Hepatocyte (in vitro differentiated cells): ENCODE data around the gene SYT7. TPM values are rescaled to one million over a fixed set of nuclear protein-coding genes. Genes with fewer than 3 reads are reported as not detected.

Experiments
- DNase-seq: peaks from one replicate; pipeline ENCODE4 v3.0.0-alpha.2; 2016; ENCODE audit warnings: low spot score
- H2AFZ ChIP-seq: fragments of 200-600 bp; sonication (generic); 2 replicates; pipeline ENCODE4 v1.6.0; 2016; ENCODE audit warnings: antibody characterized with exemption, mild to moderate bottlenecking
- H3K27ac ChIP-seq: fragments of 200-600 bp; sonication (generic); 2 replicates; pipeline ENCODE4 v1.5.1; 2016; ENCODE audit warnings: mild to moderate bottlenecking
- H3K27me3 ChIP-seq: fragments of 200-600 bp; sonication (generic); 2 replicates; pipeline ENCODE4 v1.6.1; 2016
- H3K36me3 ChIP-seq: fragments of 200-600 bp; sonication (generic); replicated peaks from 2 replicates; pipeline ENCODE4 v1.5.1; 2016; ENCODE audit warnings: low read depth; ENCODE audit not compliant: insufficient read depth
- H3K4me1 ChIP-seq: fragments of 200-600 bp; sonication (generic); 2 replicates; pipeline ENCODE4 v1.5.1; 2016; ENCODE audit warnings: mild to moderate bottlenecking, moderate library complexity; ENCODE audit not compliant: insufficient read depth
- H3K4me2 ChIP-seq: fragments of 200-600 bp; sonication (generic); 2 replicates; pipeline ENCODE4 v1.6.0; 2016
- H3K4me3 ChIP-seq: fragments of 200-600 bp; sonication (generic); 2 replicates; pipeline ENCODE4 v1.5.1; 2016; ENCODE audit warnings: mild to moderate bottlenecking
- H3K79me2 ChIP-seq: fragments of 200-600 bp; sonication (generic); 2 replicates; pipeline ENCODE4 v1.6.0; 2017; ENCODE audit warnings: mild to moderate bottlenecking
- H3K9me2 ChIP-seq: fragments of 200-600 bp; sonication (generic); replicated peaks from 2 replicates; pipeline ENCODE4 v1.6.0; 2017; ENCODE audit warnings: mild to moderate bottlenecking; ENCODE audit not compliant: insufficient read depth
- H3K9me3 ChIP-seq: fragments of 200-600 bp; sonication (generic); 2 replicates; pipeline ENCODE4 v1.5.1; 2016; ENCODE audit warnings: low read depth, mild to moderate bottlenecking
- H4K20me1 ChIP-seq: fragments of 200-600 bp; sonication (generic); 2 replicates; pipeline ENCODE4 v1.6.0; 2016; ENCODE audit warnings: mild to moderate bottlenecking; ENCODE audit not compliant: insufficient read depth, poor library complexity, severe bottlenecking
- EZH2 ChIP-seq: fragments of 200-600 bp; sonication (generic); IDR thresholded peaks from 2 replicates; pipeline ENCODE4 v1.6.1; 2016; ENCODE audit warnings: antibody characterized with exemption, mild to moderate bottlenecking, borderline replicate concordance
- EZH2phosphoT487 ChIP-seq: fragments of 200-600 bp; sonication (generic); IDR thresholded peaks from one replicate; pipeline ENCODE4 v1.6.1; 2018; ENCODE audit warnings: antibody characterized with exemption, mild to moderate bottlenecking, low read depth, moderate library complexity; ENCODE audit not compliant: unreplicated experiment, severe bottlenecking
- WGBS: methylation state at CpG from one replicate; pipeline ENCODE4 v1.1.6; 2016; ENCODE audit warnings: low lambda C conversion rate; ENCODE audit errors: missing lambda C conversion rate; 5-methylcytosine and 5-hydroxymethylcytosine counted together
- polyA plus RNA-seq: library from polyadenylated mRNA; unstranded; fragments of >200 nt; fragmentation: Nextera tagmentation; extraction: Ambion mirVana; gene quantifications from 2 replicates; pipeline ENCODE4 v1.2.1, GENCODE V29; 2016
- total RNA-seq: library from RNA; depleted of rRNA; stranded (reverse); fragments of >200 nt; gene quantifications from 2 replicates; pipeline ENCODE4 v1.2.3, GENCODE V29; 2014
- TF ChIP-seq, protein P1 (sequence below): fragments of 200-600 bp; sonication (generic); IDR thresholded peaks from 2 replicates; pipeline ENCODE4 v1.5.1; 2016; ENCODE audit warnings: antibody characterized with exemption, mild to moderate bottlenecking; ENCODE audit not compliant: poor library complexity

SYT7 gene
- total and polyA plus RNA-seq, 2 experiments from 2014 or later = 11.3 to 15.5 TPM

DNA sequence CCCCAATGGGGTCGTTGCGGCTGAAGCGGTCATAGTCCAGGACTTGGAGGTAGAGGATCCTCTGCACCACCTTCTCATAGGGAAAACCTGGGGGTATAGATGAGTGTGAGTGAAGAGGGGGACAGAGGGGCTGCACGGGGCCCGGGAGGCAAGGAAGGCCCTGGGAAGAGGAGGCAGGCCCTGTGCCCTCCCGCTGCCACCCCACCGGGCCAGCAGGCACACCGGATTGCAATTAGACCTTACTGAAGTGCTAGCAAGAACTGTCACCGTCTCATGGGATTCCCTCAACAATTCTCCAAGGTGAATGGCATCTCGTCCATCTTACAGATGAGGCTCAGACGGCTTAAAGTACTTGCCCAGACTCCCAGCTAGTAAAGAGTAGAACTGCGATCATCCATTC is 56.4 kb downstream of the SYT7 start:
- Histone ChIP-seq H3K4me1 (no peaks in the 10 kb centered on the region), H4K20me1 (no peaks in the 10 kb centered on the region), H3K9me3 (no peaks in the 10 kb centered on the region), H3K27me3 (no peaks in the 10 kb centered on the region), H3K9me2 (no peaks in the 10 kb centered on the region), H3K79me2 (no peaks in the 10 kb centered on the region), H2AFZ (no peak overlapping the region), H3K27ac (no peak overlapping the region), H3K4me3 (no peak overlapping the region), H3K36me3 (no peaks in the 10 kb centered on the region), H3K4me2 (no peak overlapping the region)
- no peak for DNase-seq
- WGBS = 86% methylated on average over 12 of the region's 12 CpGs
- TF ChIP-seq, protein P1, sequence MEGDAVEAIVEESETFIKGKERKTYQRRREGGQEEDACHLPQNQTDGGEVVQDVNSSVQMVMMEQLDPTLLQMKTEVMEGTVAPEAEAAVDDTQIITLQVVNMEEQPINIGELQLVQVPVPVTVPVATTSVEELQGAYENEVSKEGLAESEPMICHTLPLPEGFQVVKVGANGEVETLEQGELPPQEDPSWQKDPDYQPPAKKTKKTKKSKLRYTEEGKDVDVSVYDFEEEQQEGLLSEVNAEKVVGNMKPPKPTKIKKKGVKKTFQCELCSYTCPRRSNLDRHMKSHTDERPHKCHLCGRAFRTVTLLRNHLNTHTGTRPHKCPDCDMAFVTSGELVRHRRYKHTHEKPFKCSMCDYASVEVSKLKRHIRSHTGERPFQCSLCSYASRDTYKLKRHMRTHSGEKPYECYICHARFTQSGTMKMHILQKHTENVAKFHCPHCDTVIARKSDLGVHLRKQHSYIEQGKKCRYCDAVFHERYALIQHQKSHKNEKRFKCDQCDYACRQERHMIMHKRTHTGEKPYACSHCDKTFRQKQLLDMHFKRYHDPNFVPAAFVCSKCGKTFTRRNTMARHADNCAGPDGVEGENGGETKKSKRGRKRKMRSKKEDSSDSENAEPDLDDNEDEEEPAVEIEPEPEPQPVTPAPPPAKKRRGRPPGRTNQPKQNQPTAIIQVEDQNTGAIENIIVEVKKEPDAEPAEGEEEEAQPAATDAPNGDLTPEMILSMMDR = no peak
- TF ChIP-seq EZH2 = no peak
- TF ChIP-seq EZH2phosphoT487 = no peak

DNA sequence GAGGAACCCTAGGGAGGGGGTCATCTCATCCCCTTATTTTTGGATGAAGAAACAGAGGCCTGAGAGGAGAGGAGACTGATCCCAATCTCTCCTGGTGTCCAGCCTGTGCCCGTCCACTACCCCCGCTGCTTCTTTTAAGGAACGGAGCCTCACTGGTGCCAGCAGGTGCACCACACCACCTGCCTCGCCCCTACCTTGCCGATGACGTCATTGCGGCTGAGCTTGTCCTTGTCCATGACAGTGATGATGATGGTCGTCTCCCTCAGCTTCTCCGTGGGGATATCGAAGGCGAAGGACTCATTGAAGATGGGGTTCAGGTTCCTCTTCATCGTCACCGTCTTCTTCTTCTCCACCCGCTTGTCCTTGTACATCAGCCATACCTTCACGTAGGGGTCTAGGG is 58.0 kb downstream of the SYT7 start:
- 91% methylated on average over 15 of the region's 15 CpGs for WGBS

DNA sequence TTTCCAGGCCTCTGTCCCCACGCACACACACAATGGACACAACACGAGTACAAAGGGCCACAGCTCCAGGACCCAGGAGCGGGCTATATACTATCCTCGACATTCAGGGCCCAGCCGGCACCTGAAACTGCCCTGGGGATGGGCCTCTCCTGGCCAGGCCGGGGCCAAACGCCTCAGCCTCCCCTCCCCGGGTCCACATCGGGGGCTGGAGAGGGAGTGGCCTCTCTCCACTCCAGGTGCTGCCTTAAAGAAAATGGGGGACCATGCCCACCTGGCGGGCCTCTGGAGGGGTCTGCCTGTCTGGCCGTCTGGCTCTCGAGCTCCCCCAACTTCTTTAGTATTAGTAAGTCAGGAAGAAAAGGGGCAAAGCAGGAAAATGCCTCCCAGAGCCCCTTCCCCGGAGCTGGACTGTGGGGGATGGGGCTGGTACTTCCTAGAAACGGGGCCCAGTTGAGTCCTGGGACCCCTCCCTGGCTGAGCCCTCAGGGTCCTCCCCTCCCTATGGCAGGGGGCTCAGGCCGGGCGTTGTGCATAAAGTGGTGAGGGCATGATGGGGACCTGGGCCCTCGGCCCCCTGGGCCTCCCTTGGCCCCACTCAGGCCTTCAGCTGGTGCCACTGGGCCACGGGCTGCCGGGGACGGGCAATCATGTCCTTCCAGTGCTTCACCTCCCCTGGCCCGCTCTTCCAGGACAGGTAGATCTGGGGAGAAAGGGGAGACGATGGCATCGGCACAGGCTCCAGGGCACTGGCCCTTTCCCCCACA is 62.7 kb downstream of the SYT7 start:
- no peak for DNase-seq
- Histone ChIP-seq H3K4me3 (no peak overlapping the region), H3K4me1 (peaks cover 2% of the 10 kb centered on the region)

More for the DNA sequence above, 58.0 kb downstream of the SYT7 start:
- H3K4me1 ChIP-seq = no peaks in the 10 kb centered on the region
- no peak for DNase-seq
- no peaks in the 10 kb centered on the region for H3K9me3 ChIP-seq
- TF ChIP-seq EZH2phosphoT487 (no peak), EZH2 (no peak)
- TF ChIP-seq, protein P1 = no peak
- H3K4me2 ChIP-seq = no peak overlapping the region
- no peaks in the 10 kb centered on the region for H3K27me3 ChIP-seq
- no peaks in the 10 kb centered on the region for H4K20me1 ChIP-seq
- H3K79me2 ChIP-seq = no peaks in the 10 kb centered on the region
- H3K27ac ChIP-seq = no peak overlapping the region
- no peaks in the 10 kb centered on the region for H3K9me2 ChIP-seq
- no peak overlapping the region for H3K4me3 ChIP-seq
- H3K36me3 ChIP-seq = no peaks in the 10 kb centered on the region
- H2AFZ ChIP-seq = no peak overlapping the region

More for the DNA sequence above, 62.7 kb downstream of the SYT7 start:
- Histone ChIP-seq H3K36me3 (no peaks in the 10 kb centered on the region), H3K79me2 (no peaks in the 10 kb centered on the region), H3K27ac (no peak overlapping the region), H3K4me2 (no peak overlapping the region), H3K9me3 (no peaks in the 10 kb centered on the region), H4K20me1 (no peaks in the 10 kb centered on the region), H2AFZ (no peak overlapping the region), H3K27me3 (no peaks in the 10 kb centered on the region), H3K9me2 (no peaks in the 10 kb centered on the region)
- TF ChIP-seq, protein P1 = no peak
- TF ChIP-seq EZH2phosphoT487 (no peak), EZH2 (no peak)
- 91% methylated on average over 23 of the region's 23 CpGs for WGBS
